HTERT RPE-1 (cell line): ENCODE data around the gene F13B.
"Not testable (repeated sequence)": the region's sequence is repeated elsewhere in the genome, so short reads cannot be mapped to it uniquely, and the experiment has no call there.

Experiments used
- in situ Hi-C: fragments of 300-500 bp; cut with MboI; formaldehyde crosslinking; loops from 4 replicates; pipeline ENCODE4 v1.14.3; 2020; ENCODE audit warnings: low sequenced_read_pairs

F13B gene

GRCh38 chr1:197066719-197067456, at the start of gene F13B:
F13B (minus strand) TSS chr1:197067260; CDS start chr1:197067223, 37 bp downstream.
- in situ Hi-C loops: no loop called here

- in situ Hi-C loops: no loop called here
Observed at GRCh38 chr1:197116156-197116555, 49.1 kb upstream of the F13B start.

- in situ Hi-C loops: no loop called here
Observed at GRCh38 chr1:197106869-197107268, 39.8 kb upstream of the F13B start.

- in situ Hi-C loops: no loop called here
Observed at GRCh38 chr1:197103300-197103699, 36.2 kb upstream of the F13B start.

- in situ Hi-C loops: no loop called here
Observed at GRCh38 chr1:197101978-197102377, 34.9 kb upstream of the F13B start.

- in situ Hi-C loops: no loop called here
Observed at GRCh38 chr1:197100677-197101076, 33.6 kb upstream of the F13B start.

- in situ Hi-C loops: no loop called here
Observed at GRCh38 chr1:197099444-197099843, 32.4 kb upstream of the F13B start.

GRCh38 chr1:197096971-197097370, 29.9 kb upstream of the F13B start:
- in situ Hi-C loops: not testable (repeated sequence)

- in situ Hi-C loops: no loop called here
Observed at GRCh38 chr1:197096137-197096536, 29.1 kb upstream of the F13B start.

- in situ Hi-C loops: no loop called here
Observed at GRCh38 chr1:197093226-197093885, 26.3 kb upstream of the F13B start.

GRCh38 chr1:197092491-197093023, 25.5 kb upstream of the F13B start:
- in situ Hi-C loops: no loop called here

- in situ Hi-C loops: no loop called here
Observed at GRCh38 chr1:197083474-197083873, 16.4 kb upstream of the F13B start.

GRCh38 chr1:197081117-197081753, 14.2 kb upstream of the F13B start:
- in situ Hi-C loops: no loop called here

- in situ Hi-C loops: no loop called here
Observed at GRCh38 chr1:197080323-197080722, 13.3 kb upstream of the F13B start.

- in situ Hi-C loops: no loop called here
Observed at GRCh38 chr1:197076585-197076984, 9.5 kb upstream of the F13B start.

- in situ Hi-C loops: no loop called here
Observed at GRCh38 chr1:197073978-197074377, 6.9 kb upstream of the F13B start.

GRCh38 chr1:197067457-197067818, 378 bp upstream of the F13B start:
- in situ Hi-C loops: no loop called here

GRCh38 chr1:197066277-197066676, 783 bp downstream of the F13B start:
- in situ Hi-C loops: no loop called here

- in situ Hi-C loops: no loop called here
Observed at GRCh38 chr1:197065559-197065958, 1.5 kb downstream of the F13B start.

GRCh38 chr1:197063212-197063611, 3.8 kb downstream of the F13B start:
- in situ Hi-C loops: no loop called here

GRCh38 chr1:197062692-197063091, 4.4 kb downstream of the F13B start:
- in situ Hi-C loops: no loop called here

- in situ Hi-C loops: no loop called here
Observed at GRCh38 chr1:197049100-197049499, 18.0 kb downstream of the F13B start.
